Measurements from ENCODE around the gene PAQR4.

The PAQR4 gene

GRCh38 chr16:2962334-2963073 lies 6.6 kb upstream of the PAQR4 start:
- in situ Hi-C loops (cut with HindIII; ENCODE audit: low pct_ligation_motif_present, low pct_unique_long_range_greater_than_20kb, low sequenced_read_pairs), result no loop called here
- DNase-seq, result no peak

- in situ Hi-C loops (cut with HindIII; ENCODE audit: low pct_ligation_motif_present, low pct_unique_long_range_greater_than_20kb, low sequenced_read_pairs), result no loop called here
- no peak for DNase-seq
These were observed 6.0 kb upstream of the PAQR4 start for GRCh38 chr16:2963074-2963722.

- in situ Hi-C loops (cut with HindIII; ENCODE audit: low pct_ligation_motif_present, low pct_unique_long_range_greater_than_20kb, low sequenced_read_pairs), result no loop called here
- peak; percentile 91 for DNase-seq
These were observed 5.2 kb upstream of the PAQR4 start, which contains the start of gene KREMEN2 for GRCh38 chr16:2963723-2964474. TSS of gene KREMEN2 (plus strand) at chr16:2964275. CDS start at chr16:2964521, 246 bp downstream.

- in situ Hi-C loops (cut with HindIII; ENCODE audit: low pct_ligation_motif_present, low pct_unique_long_range_greater_than_20kb, low sequenced_read_pairs), result no loop called here
- DNase-seq, result peak; percentile 89
These were observed 4.4 kb upstream of the PAQR4 start for GRCh38 chr16:2964475-2965336.

- in situ Hi-C loops (cut with HindIII; ENCODE audit: low pct_ligation_motif_present, low pct_unique_long_range_greater_than_20kb, low sequenced_read_pairs), result no loop called here
- no peak for DNase-seq
These were observed 2.9 kb upstream of the PAQR4 start for GRCh38 chr16:2966043-2966807.

- DNase-seq, result no peak
- in situ Hi-C loops (cut with HindIII; ENCODE audit: low pct_ligation_motif_present, low pct_unique_long_range_greater_than_20kb, low sequenced_read_pairs), result no loop called here
These were observed 2.3 kb upstream of the PAQR4 start for GRCh38 chr16:2966808-2967191.

GRCh38 chr16:2967211-2967631 lies 1.9 kb upstream of the PAQR4 start:
- in situ Hi-C loops (cut with HindIII; ENCODE audit: low pct_ligation_motif_present, low pct_unique_long_range_greater_than_20kb, low sequenced_read_pairs), result no loop called here
- DNase-seq, result no peak

GRCh38 chr16:2967721-2968161 lies 1.4 kb upstream of the PAQR4 start:
- in situ Hi-C loops (cut with HindIII; ENCODE audit: low pct_ligation_motif_present, low pct_unique_long_range_greater_than_20kb, low sequenced_read_pairs), result no loop called here

GRCh38 chr16:2968368-2968737 lies 795 bp upstream of the PAQR4 start:
- in situ Hi-C loops (cut with HindIII; ENCODE audit: low pct_ligation_motif_present, low pct_unique_long_range_greater_than_20kb, low sequenced_read_pairs), result no loop called here
- no peak for DNase-seq

More at GRCh38 chr16:2967721-2968161, 1.4 kb upstream of the PAQR4 start:
- DNase-seq, result no peak

GRCh38 chr16:2969545-2970521 lies 685 bp downstream of the PAQR4 start:
- DNase-seq, result peak; percentile 84
- in situ Hi-C loops (cut with HindIII; ENCODE audit: low pct_ligation_motif_present, low pct_unique_long_range_greater_than_20kb, low sequenced_read_pairs), result no loop called here

GRCh38 chr16:2970563-2970962 lies 1.4 kb downstream of the PAQR4 start:
- DNase-seq, result no peak
- in situ Hi-C loops (cut with HindIII; ENCODE audit: low pct_ligation_motif_present, low pct_unique_long_range_greater_than_20kb, low sequenced_read_pairs), result no loop called here

GRCh38 chr16:2971134-2971984 lies 2.2 kb downstream of the PAQR4 start:
- DNase-seq, result no peak
- in situ Hi-C loops (cut with HindIII; ENCODE audit: low pct_ligation_motif_present, low pct_unique_long_range_greater_than_20kb, low sequenced_read_pairs), result no loop called here

GRCh38 chr16:2971985-2972784 lies 3.0 kb downstream of the PAQR4 start:
- DNase-seq, result no peak
- in situ Hi-C loops (cut with HindIII; ENCODE audit: low pct_ligation_motif_present, low pct_unique_long_range_greater_than_20kb, low sequenced_read_pairs), result no loop called here

- in situ Hi-C loops (cut with HindIII; ENCODE audit: low pct_ligation_motif_present, low pct_unique_long_range_greater_than_20kb, low sequenced_read_pairs), result no loop called here
- no peak for DNase-seq
These were observed 3.9 kb downstream of the PAQR4 start for GRCh38 chr16:2973093-2973492.

- in situ Hi-C loops (cut with HindIII; ENCODE audit: low pct_ligation_motif_present, low pct_unique_long_range_greater_than_20kb, low sequenced_read_pairs), result no loop called here
These were observed 4.6 kb downstream of the PAQR4 start for GRCh38 chr16:2973605-2974318.

More at GRCh38 chr16:2973605-2974318, 4.6 kb downstream of the PAQR4 start:
- DNase-seq, result no peak

Data from ACHN (cell line).